ENCODE measurements around the gene OMP.
"Not testable (repeated sequence)": the region's sequence is repeated elsewhere in the genome, so short reads cannot be mapped to it uniquely, and the experiment has no call there.

The OMP gene, protein sequence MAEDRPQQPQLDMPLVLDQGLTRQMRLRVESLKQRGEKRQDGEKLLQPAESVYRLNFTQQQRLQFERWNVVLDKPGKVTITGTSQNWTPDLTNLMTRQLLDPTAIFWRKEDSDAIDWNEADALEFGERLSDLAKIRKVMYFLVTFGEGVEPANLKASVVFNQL

DNA sequence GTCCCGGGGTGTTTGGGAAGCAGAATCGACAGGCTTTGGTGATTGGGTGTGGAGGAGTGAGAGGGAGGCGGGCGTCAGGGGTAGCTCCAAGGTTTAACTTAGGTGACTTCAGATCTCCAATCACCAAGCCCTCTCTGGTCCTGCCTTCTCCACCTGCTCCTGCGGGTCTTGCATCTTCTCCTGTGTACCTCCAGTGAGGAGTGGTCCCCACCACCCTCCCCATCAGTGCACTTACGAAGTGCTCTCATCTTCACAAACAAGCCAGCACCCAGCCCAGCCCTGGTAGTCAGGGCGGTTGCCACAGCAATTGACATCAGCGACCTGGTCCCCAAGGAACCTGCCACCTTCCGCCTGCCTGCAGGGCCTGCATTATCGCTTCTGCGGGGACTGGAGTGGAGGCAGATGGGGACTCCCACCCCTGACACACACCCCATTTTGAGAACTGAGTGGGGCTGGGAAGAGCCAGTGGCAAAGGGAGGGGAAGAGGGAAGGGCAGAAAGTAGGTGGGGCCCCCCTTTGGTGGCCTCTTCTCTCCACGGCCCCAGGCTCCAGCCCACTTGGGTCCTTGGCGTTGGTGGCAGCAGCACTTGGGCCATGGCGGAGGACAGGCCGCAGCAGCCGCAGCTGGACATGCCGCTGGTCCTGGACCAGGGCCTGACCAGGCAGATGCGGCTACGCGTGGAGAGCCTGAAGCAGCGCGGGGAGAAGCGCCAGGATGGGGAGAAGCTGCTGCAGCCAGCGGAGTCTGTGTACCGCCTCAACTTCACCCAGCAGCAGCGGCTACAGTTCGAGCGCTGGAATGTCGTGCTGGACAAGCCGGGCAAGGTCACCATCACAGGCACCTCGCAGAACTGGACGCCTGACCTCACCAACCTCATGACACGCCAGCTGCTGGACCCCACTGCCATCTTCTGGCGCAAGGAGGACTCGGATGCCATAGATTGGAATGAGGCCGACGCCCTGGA is at the start of gene OMP:
TSS of gene OMP (plus strand) at position 595 of the 965 bp plus-strand sequence. CDS start at position 595, 0 bp downstream.
- DNase-seq, result no peak

- no peak for DNase-seq
Observed at GRCh38 chr11:77053217-77054015, 49.2 kb upstream of the OMP start.

GRCh38 chr11:77054084-77054483 is 48.6 kb upstream of the OMP start:
- no peak for DNase-seq

DNA sequence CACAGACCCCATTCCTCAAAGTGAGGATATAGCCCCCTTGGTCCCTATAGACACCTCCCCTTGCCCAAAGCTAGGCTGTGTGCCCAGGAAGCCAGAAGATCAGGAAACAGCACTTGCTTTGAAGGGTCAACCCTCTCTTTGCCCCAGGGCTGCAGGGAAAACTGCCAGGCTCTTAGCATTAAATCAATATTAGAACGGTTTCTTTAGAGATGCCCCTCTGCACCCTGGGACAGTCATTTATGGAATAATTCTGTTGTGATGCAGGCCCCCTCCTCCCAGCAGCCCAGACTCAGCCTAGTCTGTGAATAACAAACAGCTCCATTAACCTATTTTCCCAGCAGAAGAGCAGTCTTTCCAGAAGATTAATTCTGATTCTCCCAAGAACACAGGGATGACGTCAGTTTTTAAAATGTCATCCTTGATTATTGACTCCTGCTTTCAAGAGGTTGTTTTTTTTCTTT is 47.5 kb upstream of the OMP start:
- no peak for DNase-seq

DNA sequence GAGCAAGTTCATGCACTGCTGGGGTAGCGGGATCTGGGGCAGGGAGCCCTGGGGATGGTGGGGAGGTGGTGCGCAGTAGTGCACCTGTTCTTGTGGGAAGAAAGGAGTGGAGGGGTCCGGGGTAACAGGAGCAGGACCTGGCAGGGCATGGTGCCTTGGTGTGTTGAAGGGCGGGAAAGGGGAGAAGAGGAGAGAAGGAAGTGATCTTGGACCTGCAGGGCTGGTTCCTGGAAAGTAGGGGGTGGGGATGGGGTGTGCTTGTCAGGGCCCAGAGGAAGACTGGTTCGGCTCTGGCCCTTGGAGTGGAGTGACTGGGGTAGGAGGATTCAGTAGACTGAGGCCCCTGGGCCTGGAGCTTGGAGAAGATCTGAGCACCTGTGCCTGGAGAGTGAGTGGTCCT is 46.7 kb upstream of the OMP start:
- no peak for DNase-seq

DNA sequence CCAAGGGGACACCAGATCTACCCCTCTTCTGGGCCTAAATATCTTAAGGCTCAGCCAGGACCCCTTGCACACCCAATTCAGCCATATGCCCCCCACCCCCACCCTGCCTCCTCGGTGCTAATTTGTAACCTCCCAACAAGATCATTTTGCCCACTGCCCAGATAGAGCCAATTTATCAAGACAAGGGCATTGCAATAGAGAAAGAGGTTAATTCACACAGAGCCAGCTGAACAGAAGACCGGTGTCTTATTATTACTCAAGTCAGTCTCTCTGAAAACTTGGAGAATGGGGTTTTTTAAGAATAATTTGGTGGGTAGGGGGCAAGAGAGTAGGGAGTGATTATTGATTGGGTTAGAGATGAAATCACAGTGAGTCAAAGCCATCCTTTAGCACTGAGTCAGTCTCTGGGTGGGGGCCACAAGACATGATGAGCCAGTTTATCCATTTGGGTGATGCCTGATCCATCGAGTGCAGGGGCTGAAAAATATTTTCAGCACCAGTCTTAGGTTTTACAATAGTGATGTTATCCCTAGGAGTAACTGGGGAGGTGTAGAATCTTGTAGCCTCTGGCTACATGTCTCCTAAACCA is 45.7 kb upstream of the OMP start:
- DNase-seq, result no peak

GRCh38 chr11:77057938-77058474 is 44.6 kb upstream of the OMP start:
- DNase-seq, result no peak

GRCh38 chr11:77058900-77059299 is 43.7 kb upstream of the OMP start:
- DNase-seq, result no peak

DNA sequence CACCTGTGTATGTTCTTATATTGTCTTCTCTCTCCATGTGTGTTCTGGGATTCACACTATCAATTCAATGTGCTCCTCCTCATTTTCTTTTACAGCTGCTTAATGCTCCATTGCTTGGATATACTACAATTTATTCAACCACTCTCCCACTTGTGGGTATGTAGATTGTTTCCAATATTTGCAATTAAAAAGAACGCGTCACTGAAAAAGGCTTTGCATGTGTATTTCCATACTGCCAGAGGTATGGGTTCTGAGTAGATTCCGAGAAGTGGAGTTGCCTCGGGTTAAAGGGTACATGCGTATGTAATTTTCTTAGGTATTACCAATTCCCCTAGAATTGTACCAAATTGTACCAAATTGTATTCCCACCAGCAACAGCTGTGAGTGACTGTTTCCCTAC is 42.8 kb upstream of the OMP start:
- no peak for DNase-seq

- DNase-seq, result no peak
Observed at GRCh38 chr11:77060234-77060633, 42.4 kb upstream of the OMP start.

- DNase-seq, result not testable (repeated sequence)
Observed at GRCh38 chr11:77061258-77061657, 41.4 kb upstream of the OMP start.

- no peak for DNase-seq
Observed at GRCh38 chr11:77062924-77063323, 39.7 kb upstream of the OMP start.

DNA sequence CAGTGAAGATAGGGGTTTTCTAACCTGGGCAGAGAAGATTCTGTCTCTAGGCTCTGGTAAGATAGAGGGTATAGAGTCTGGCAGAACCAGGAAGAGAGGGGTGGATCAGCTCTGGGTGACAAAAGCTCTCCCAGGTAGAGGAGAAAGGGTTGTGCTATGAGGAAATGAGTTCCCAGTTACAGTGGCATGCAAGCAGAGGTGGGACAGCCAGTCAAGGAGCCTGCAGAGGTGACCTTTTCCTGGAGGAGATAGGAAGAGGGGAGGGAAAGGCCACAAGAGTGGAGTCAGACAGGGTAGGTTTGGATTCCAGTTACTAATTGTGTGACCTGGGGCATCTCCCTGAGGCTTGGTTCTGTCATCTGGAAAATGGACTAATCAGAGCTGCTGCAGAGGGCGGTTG is 39.2 kb upstream of the OMP start:
- no peak for DNase-seq

GRCh38 chr11:77063861-77064260 is 38.8 kb upstream of the OMP start:
- no peak for DNase-seq

- no peak for DNase-seq
Observed at GRCh38 chr11:77064648-77065217, 37.9 kb upstream of the OMP start.

DNA sequence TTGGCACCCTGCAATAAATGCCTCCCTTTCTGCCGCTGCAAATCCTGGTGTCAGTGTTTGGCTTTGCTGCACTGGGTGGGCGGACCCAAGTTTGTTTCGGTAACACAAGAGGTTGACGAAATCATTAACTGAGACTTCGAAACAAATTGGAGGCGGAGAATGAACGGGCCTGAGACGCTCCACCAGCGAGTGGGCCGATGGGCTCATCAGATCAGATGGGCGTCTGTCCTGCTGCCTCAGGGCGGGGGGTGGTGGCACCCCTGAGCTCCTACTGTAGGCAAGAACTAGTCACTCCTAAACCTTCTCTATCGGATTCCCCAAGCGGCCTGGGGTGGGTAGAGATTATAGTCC is 36.8 kb upstream of the OMP start:
- DNase-seq, result no peak

DNA sequence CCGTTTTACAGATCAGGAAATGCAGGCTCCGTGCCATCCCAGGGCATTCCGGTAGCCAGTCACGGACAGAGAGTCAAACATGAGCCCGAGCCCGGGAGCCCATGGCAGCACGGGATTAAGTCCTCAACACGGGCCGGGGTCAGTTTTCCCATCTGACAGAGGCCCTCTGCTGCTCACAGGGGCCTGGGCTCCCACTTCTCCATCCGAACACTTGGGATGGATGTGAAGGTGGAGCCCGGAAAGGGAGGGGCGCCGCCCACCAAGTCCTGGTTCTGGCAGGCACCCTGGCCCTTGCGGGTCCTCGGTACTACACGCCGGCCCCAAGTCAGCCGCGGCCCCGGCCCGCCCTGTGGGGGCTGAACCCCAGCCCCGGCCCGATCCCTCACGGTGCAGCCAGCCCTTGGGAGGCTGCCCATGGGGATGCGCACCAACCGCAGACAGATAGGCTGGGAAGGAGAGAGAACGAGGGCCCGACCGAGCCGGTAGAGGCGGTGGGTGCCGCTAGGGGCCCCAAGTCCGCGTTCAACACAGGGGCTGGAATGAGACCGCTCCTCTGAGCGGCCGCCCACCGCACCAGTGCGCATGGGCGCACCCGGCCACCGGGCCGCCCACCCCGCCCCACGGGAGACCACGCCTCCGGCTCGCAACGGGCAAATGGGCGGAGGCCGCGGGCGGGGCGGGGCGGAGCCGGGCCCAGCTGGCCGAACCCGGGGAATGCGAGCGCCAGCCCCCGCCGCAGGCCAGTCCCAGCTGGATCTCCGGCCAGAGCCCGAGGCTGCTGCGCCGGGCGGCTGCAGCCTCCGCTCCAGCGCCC is 36.2 kb upstream of the OMP start, which contains the start of gene CAPN5:
TSS of gene CAPN5 (plus strand) at position 743 of the 814 bp plus-strand sequence. CDS start 17,916 bp downstream, outside the sequence.
- DNase-seq, result peak; percentile 92

DNA sequence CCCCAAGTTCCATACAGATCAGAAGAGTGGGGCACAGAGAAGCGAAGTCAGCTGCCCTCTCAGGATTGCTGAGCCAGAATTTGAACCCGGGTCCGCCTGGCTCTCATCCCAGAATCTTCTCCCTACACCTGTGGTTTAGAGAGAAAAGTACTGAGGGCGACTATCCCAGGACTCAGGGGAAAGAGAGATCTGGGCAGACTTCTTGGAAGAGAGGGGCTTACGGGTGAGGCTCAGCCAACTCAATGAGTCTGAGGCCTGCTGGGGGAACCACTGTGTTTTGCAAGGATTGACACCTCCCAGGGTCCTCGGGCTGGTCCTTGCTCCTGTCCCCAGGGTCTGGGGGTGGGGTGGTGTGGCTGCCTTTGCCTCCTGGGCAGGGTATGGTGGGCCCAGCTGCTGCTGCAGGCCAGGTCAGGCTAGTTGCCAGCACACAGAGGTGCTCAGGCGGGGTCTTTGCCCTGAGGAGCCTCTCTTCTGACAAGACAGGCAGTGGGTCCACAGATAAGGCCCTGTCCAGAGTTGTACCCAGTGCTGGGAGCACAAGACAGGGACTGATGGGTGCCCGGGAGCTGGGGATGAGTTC is 34.7 kb upstream of the OMP start:
- DNase-seq, result no peak

DNA sequence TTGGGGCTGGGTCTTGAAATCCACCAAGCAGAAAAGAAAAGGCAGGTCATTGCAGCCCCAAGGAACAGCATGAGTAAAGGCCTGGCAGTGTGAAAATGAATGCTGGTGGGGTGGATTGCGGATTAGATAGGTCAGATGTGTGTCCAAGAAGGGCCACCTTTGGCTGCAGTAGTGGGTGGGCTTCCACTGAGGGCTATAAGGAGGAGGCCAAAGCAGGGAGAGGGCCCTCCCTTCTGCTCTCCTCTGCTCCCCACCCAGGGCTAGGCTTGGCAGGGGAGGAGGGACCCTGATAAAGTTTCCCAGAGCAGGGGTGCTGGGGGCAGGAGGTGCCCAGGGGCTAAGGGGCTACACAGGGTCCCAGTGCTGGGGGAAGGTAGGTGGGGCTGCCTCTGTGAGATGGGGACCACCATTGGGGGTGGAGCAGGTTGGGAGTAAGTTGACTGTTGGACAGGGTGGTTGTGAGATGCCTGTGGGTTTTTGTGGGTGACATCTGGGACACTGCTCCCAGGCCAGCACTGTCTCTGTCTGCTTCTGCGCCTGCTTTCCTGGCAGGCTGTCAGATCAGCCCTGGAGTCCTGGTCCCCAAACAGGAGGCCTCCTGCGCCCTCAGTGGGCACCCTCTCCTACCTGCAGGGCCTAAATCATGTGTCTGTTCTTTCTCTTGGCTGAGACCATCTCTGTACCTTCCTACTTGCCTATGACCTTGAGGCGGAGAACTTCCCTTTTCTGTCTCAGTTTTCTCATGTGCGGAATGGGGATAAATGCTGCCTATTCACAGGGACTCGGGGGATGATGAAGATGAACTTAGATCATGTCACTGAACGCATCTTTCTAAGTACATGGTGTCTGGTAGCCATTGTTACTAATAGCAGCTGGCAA is 33.9 kb upstream of the OMP start:
- DNase-seq, result no peak
